Tibial artery (tissue), 4 donors: ENCODE measurements around the gene MAP3K4.

ENCODE experiments used
- DNase-seq, 2 donors: peaks; one replicate each; pipeline ENCODE4 v3.0.0-alpha.2; 2019
- H3K27ac ChIP-seq, 2 donors: fragments of 200-600 bp; sonication (generic) in 1 of 2; 1 replicate in 1 of 2; 2 replicates in 1 of 2; pipeline ENCODE4 v1.5.1; 2018 to 2019; ENCODE audit warnings: mild to moderate bottlenecking in 1 of 2
- H3K27me3 ChIP-seq, 2 donors: fragments of 200-600 bp; sonication (generic) in 1 of 2; one replicate each; pipeline versions ENCODE4 v1.5.1 to v1.6.0; 2016 to 2019
- H3K36me3 ChIP-seq, 3 donors: fragments of 200-600 bp; sonication (generic) in 2 of 3; one replicate each; pipeline ENCODE4 v1.5.1; 2016 to 2019; ENCODE audit warnings: mild to moderate bottlenecking in 2 of 3
- H3K4me1 ChIP-seq, 4 donors: fragments of 200-600 bp; sonication (generic) in 2 of 4; 1 replicate in 3 of 4; 2 replicates in 1 of 4; pipeline ENCODE4 v1.5.1; 2016 to 2019
- H3K4me3 ChIP-seq, 2 donors: fragments of 200-600 bp; sonication (generic) in 1 of 2; 1 replicate in 1 of 2; 2 replicates in 1 of 2; pipeline ENCODE4 v1.5.1; 2018 to 2019; ENCODE audit warnings: mild to moderate bottlenecking in 2 of 2
- H3K9me3 ChIP-seq, 3 donors: fragments of 200-600 bp; sonication (generic) in 1 of 3; one replicate each; pipeline ENCODE4 v1.5.1; 2016 to 2019
- intact Hi-C: fragments of 100-400 bp; cut with DNase I; formaldehyde crosslinking; loops from one replicate; pipeline ENCODE4 v1.15.0; 2023; ENCODE audit warnings: low total_unique reads
- TF ChIP-seq, protein P1 (sequence below), 2 experiments: fragments of 200-600 bp in 1 of 2; fragments of 450-650 bp in 1 of 2; IDR thresholded peaks; one replicate each; pipeline ENCODE4 v1.5.1; 2017 to 2019; ENCODE audit warnings: antibody characterized with exemption in 2 of 2, mild to moderate bottlenecking in 1 of 2, moderate library complexity in 1 of 2

MAP3K4 gene

DNA sequence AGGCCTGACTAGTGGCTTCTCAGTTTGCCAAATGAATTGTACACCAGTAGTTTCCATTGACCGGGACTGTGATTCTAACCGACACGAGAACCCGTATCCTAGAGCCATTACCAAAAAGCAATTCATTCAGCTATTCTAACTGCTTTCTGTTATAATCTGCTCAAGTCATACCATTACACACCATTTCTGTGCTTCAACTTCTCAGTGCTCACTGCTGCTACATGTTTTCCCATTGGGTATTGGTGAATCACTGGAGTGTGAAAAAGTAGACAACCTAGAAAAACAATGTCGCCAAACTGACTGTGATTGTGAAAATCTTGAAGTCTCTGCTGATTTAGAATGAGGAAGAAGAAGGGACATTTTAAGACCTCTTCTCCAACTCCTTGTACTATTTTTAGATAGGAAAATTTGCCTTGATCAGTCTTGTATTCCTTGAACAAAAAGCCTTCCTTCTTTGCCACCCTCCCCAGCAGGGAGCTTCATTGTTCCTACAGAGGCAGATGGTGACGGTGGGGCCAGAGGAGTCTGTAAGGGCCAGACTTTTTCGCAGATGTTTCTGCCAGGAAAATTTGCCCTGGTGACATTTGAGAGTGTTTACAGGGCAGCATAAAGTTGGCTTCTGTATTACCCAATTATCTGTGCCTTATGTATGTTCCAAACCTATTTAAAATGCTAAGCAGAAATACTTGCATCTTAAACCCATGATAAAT is 31.7 kb upstream of the MAP3K4 start:
- Histone ChIP-seq H3K36me3 (no peaks in the 10 kb centered on the region), H3K4me3 (no peak overlapping the region), H3K27me3 (no peaks in the 10 kb centered on the region), H3K9me3 (no peaks in the 10 kb centered on the region), H3K27ac (no peak overlapping the region), H3K4me1 (no peaks in the 10 kb centered on the region)
- TF ChIP-seq, protein P1, sequence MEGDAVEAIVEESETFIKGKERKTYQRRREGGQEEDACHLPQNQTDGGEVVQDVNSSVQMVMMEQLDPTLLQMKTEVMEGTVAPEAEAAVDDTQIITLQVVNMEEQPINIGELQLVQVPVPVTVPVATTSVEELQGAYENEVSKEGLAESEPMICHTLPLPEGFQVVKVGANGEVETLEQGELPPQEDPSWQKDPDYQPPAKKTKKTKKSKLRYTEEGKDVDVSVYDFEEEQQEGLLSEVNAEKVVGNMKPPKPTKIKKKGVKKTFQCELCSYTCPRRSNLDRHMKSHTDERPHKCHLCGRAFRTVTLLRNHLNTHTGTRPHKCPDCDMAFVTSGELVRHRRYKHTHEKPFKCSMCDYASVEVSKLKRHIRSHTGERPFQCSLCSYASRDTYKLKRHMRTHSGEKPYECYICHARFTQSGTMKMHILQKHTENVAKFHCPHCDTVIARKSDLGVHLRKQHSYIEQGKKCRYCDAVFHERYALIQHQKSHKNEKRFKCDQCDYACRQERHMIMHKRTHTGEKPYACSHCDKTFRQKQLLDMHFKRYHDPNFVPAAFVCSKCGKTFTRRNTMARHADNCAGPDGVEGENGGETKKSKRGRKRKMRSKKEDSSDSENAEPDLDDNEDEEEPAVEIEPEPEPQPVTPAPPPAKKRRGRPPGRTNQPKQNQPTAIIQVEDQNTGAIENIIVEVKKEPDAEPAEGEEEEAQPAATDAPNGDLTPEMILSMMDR (IDR thresholded peaks at IDR 0.05): no peak
- no peak for DNase-seq
- intact Hi-C loops: no loop called here

DNA sequence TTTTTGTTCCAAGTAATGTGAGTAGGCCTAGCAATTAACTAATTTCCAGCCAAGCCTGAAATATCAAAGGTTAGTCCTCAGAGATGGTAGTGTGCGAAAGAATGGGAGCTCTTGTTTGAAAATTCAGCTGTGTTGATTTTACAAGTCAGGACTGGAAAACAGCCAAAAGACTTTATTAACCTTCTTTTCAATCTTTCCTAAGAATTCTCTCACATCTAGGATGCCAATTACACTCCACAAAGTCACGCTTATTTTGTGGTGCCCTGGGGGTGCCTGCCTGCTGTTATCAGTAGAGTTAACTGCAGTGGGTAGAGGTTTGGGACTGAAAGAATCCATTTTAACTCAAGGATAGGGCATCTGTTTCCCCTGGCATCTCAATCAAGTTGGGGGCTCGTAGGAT is 30.7 kb upstream of the MAP3K4 start:
- intact Hi-C loops: no loop called here
- DNase-seq: no peak
- H3K27ac ChIP-seq: no peak overlapping the region

DNA sequence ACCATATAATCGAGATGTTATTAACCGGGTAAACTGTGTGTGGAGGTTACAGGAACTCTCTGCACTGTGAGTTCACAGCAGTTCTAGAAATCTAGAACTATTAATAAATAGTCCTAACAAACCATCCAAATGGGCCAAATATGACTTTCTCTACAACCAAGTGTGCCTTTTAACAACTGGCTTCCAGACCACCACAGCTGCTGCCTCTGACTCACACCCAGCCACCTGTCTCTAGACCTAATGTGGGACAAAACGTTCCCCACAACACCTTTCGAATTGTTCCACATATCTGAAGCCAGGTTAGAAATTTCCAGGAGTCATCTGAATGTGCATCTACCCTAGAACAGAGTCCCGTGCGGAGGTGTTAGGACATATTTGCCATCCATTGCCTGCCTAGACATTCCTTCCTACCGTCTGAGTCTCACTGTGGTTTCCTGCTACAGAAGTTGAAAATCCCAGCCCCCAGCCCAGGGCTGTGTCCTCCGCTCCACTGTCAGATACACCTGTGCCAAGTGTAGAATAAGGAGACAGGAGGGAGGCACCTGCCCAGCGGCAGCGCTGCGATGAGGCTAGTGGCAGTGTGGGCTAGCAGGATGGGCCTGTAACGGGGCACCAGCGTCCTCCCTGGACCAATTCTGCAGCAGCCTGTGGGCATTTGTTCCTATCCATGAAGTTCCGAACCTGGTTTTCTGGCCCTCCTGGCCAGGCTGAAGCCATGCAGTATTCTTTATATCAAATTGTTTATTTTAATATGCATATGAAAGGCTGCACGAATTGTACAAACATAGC is 28.5 kb upstream of the MAP3K4 start:
- H3K27me3 ChIP-seq: no peaks in the 10 kb centered on the region
- peaks cover 0 to 7% (median 0%) of the 10 kb centered on the region in 4 donors for H3K4me1 ChIP-seq
- TF ChIP-seq, protein P1 (IDR thresholded peaks at IDR 0.05): no peak
- H3K4me3 ChIP-seq: no peak overlapping the region
- no peak for DNase-seq
- H3K27ac ChIP-seq: no peak overlapping the region
- intact Hi-C loops: no loop called here
- no peaks in the 10 kb centered on the region for H3K36me3 ChIP-seq
- H3K9me3 ChIP-seq: no peaks in the 10 kb centered on the region

More for the DNA sequence above, 30.7 kb upstream of the MAP3K4 start:
- Histone ChIP-seq H3K36me3 (no peaks in the 10 kb centered on the region), H3K9me3 (no peaks in the 10 kb centered on the region), H3K4me1 (no peaks in the 10 kb centered on the region), H3K27me3 (no peaks in the 10 kb centered on the region), H3K4me3 (no peak overlapping the region)
- TF ChIP-seq, protein P1 (IDR thresholded peaks at IDR 0.05): no peak

DNA sequence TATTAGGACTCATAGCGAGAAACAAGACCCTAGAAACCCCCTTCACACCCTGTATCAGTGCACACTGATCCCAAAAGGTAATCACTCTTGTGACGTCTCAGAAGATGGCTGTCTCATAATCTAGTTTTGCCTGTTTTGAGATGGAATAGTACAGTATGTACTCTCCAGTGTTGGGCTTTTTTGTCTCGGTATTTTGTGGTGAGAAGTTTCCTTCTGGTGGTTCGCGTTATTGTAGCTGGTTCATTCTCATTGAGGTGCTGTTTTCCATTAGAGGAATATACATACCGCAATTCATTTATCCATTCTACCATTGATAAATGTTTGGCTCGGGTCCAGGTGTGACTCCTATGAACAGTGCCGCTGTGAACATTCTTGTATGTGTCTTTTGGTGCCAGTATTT is 27.9 kb upstream of the MAP3K4 start:
- H3K36me3 ChIP-seq: no peaks in the 10 kb centered on the region
- peaks cover 0 to 7% (median 0%) of the 10 kb centered on the region in 4 donors for H3K4me1 ChIP-seq
- DNase-seq: no peak
- no peaks in the 10 kb centered on the region for H3K9me3 ChIP-seq
- intact Hi-C loops: no loop called here
- H3K4me3 ChIP-seq: no peak overlapping the region
- TF ChIP-seq, protein P1 (IDR thresholded peaks at IDR 0.05): no peak
- no peak overlapping the region for H3K27ac ChIP-seq
- no peaks in the 10 kb centered on the region for H3K27me3 ChIP-seq

DNA sequence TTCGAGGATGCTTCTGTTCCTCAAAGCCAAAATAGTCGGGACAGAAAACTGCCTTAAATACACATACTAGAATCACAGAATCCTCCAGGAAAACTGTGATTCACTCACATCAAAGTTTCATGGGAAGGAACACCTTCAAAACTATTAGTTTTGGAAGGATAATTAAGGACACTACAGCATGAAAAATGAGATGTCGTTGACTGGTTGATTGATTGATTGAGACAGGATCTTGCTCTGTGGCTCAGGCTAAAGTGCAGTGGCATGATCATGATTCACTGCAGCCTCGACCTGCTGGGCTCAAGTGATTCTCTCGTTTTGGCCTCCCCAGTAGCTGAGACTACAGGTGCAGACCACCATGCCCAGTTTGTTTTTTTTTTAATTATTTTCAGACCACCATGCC is 25.7 kb upstream of the MAP3K4 start:
- Histone ChIP-seq H3K27ac (no peak overlapping the region), H3K4me3 (no peak overlapping the region), H3K27me3 (no peaks in the 10 kb centered on the region), H3K9me3 (no peaks in the 10 kb centered on the region), H3K4me1 (peaks cover 0 to 7% (median 0%) of the 10 kb centered on the region in 4 donors), H3K36me3 (no peaks in the 10 kb centered on the region)
- intact Hi-C loops: no loop called here
- DNase-seq: no peak
- TF ChIP-seq, protein P1 (IDR thresholded peaks at IDR 0.05): no peak
